Measurements from ENCODE around the gene MGAT5. TPM values are rescaled to one million over a fixed set of nuclear protein-coding genes. Genes with fewer than 3 reads are reported as not detected.

MGAT5 gene
- polyA plus RNA-seq, 1 donor, result 13.2 TPM

DNA sequence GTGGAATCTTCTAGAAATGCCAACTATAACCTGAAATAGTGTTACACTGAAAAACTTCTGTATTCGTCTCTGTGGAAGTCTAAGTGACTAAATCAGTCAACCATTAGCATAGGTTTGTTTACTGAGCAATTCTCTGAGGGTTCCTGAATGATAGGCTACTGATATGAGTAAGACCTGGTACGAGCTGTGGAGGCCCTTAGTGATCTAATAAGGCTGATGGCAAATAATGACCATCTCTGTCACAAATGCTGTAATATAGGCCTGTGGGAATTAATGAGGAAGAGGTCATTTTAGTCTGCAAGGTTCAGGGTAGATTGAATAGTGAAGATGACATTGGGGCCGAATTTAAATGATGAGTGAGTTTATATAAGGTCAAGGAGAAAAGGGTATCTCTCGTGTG is 82.5 kb downstream of the MGAT5 start:
- no peak for DNase-seq (ENCODE audit: low read depth)

DNA sequence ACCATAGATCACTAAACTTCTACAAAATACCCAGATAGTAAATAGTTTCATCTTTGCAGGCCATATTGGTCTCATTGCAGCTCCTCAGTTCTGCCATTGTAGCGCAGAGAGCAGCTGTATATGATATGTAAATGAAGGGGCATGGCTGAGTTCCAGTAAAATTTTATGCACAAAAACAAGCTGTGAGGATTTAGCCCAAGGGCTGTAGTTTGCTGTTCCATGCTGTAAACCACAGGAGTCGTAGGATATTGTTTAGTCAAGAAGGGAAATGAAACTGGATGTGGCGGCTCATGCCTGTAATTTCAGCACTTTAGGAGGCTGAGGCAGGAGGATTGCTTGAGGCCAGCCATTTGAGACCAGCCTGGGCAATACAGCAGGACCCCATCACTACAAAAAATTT is 83.0 kb downstream of the MGAT5 start:
- DNase-seq (ENCODE audit: low read depth), result no peak

DNA sequence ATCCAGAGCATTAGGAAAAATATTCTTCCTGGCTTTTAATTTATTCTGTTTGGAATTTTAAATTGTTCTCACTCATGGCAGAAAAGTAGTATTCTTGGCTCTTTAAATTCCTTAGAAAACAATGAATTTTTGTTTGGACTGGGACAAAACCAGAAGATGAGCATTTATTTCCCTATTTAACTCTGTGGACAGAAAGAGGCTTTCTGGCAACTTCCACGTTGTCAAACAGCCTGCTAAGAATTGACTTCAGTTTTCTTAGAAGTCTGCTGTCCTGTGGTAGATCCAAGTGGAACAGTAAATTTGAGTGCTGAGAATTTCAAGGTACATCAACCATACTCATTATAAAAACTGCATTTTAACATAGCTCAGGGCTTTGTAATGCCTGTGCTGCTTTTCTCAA is 83.8 kb downstream of the MGAT5 start:
- no peak for DNase-seq (ENCODE audit: low read depth)

DNA sequence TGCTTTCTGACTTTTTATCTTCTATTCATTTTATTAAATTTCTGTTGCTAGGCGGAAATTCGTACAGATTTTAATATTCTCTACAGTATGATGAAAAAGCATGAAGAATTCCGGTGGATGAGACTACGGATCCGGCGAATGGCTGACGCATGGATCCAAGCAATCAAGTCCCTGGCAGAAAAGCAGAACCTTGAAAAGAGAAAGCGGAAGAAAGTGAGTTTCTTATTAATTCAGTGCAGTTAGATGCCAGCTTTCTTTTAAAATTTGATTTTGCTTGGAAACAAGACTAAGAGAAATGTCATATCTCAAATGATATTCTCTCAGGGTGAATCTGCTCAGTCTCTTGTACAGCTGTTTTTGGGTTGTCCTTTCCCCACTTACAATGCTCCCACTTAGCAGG is 84.3 kb downstream of the MGAT5 start:
- no peak for DNase-seq (ENCODE audit: low read depth)

DNA sequence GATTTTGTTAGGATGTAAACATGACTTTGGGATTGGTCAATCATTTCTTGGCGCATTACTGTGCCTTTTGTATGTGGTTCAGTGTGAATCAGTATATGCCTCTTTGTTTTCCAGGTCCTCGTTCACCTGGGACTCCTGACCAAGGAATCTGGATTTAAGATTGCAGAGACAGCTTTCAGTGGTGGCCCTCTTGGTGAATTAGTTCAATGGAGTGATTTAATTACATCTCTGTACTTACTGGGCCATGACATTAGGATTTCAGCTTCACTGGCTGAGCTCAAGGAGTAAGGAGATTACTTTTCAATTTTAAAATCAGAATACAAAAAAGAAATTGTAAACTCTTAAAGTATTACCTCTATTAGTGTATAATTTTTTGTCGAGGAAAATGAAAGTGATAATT is 87.6 kb downstream of the MGAT5 start:
- DNase-seq (ENCODE audit: low read depth), result no peak

DNA sequence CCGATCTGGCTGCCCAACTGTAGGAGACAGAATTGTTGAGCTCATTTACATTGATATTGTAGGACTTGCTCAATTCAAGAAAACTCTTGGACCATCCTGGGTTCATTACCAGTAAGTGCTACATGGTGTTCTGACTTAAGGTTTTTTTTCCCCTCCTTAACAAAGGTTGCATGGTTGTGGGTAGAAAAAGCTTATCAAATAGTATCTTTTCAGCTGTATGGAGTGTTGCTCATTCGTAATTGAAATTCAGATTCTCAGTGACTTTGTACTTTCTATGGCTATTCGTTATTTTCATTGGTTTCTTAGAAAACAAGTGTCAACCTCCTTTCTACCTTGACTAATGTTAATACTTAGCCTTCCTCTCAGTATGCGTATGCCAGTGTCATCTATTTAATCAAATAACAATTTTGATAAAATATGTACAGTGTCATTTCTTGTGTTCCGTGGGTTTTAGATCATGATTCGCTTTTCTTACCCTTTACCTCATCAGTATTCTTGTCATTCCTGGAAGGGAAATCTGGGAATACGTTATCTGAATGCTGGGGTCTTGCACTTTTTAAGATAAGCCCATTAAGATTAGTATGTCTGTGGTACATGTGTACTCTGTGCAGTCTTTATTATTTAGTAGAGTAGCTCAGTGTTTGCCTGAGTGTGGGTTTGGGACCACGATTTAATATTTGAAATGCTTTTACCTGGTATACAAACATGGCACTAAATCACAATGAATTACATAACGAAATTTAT is 91.3 kb downstream of the MGAT5 start:
- no peak for DNase-seq (ENCODE audit: low read depth)

DNA sequence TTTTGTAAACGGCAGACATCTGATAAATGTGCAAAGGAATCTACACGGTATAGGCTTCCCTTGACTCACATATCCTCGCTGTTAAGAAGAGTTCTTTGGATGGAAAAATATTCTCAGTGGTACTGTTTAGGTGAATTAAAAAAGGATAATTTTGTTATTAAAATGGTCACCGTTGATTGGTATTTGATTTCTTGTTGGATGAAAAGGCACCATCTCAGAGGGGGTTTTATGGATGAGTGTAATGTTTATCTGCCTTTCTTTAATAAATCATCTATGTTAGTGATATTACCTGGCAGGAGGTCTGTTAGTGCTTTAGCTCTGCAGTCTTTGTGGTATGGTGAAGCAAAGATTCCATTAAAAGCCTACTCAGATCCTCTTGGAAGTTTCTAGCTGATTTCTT is 92.3 kb downstream of the MGAT5 start:
- no peak for DNase-seq (ENCODE audit: low read depth)

DNA sequence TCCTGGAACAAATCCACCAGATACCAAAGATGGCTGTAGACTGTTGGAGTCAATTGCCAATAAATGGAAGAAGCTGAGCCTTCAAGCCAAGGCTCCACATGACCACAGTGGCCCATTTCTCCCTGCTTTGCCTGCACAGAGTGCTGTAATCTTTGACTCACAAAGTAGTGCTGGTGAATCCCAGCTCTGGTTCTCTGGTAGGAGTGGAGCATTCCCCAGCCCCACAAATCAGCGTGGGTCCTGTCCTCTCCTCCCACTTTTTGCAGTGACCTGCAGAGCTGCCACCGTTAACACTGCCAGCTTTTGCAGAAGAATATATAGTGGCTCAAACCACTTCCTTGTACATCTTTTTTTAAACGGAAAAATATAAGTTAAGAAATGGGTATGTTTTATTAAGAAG is 93.9 kb downstream of the MGAT5 start:
- DNase-seq (ENCODE audit: low read depth), result no peak

DNA sequence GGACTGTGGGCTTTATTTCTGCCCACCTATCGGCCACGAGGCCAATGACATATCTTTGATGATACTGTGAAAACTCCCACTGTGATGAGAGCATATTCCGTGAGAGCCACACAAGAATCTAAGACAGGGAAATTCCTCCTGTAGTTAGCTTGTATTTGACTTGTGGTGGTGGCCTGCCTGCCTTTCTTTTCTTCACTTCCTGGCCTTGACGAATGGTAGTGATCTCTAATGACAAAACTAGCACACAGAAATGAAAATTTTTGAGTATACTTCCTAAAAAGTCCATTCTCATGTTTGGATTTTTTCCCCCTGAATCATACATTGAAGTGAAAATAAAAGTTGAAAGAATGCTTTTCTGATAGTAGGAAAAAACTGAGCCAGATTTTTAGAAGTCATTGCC is 94.4 kb downstream of the MGAT5 start:
- DNase-seq (ENCODE audit: low read depth), result no peak

DNA sequence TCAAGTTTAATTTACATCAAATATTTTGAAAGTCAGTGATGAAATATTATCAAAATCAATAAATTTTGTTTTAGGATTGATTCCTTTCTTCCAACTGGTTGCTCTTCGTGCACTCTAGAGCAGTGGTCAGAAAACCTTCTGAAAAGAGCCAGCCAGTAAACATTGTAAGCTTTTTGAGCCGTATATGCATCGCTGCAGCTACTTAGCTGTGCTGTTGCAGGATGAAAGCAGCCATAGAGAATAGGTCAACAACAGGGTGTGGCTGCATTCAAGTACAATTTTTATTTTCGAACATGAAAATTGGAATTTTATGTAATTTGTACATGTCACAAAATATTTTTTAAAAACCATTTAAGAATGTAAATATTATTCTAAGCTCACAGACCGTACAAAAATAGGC is 94.9 kb downstream of the MGAT5 start:
- DNase-seq (ENCODE audit: low read depth), result no peak

DNA sequence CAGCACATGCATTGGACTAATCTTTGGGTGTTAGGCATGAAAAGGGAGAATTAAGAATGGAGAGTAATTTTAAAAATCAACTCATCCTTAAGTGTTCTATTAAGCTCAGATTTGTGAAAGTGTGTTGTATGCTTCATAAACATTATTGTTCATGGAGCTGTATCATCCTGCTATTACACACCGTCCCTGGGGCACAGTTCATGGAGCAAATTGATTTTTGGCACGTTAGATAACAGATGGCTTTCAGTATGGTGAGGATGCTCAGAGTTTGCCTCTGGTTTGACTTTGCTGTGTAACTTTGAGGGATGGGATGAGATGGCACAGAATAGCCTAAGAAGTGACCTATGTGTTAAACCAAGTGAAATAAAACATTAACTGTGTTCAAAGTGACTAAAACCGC is 97.1 kb downstream of the MGAT5 start:
- DNase-seq (ENCODE audit: low read depth), result no peak

DNA sequence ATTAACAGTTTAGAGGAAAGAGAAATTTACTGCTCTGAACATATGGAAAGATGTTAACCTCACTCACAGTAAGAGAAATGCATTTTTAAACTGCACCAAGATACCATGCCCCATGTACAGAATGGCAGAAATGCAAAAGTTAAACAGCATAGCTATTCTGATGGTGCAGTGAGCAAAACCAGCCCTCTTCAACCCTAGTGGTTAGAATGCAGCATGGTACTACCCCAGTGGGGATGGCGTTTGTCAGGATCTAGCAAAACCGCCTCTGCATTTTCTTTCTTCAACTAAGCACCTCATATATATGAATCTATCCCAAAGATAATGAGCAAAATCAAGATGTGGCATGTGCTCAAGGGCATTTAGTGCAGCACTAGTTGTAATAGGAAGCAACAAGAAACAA is 98.0 kb downstream of the MGAT5 start:
- no peak for DNase-seq (ENCODE audit: low read depth)

DNA sequence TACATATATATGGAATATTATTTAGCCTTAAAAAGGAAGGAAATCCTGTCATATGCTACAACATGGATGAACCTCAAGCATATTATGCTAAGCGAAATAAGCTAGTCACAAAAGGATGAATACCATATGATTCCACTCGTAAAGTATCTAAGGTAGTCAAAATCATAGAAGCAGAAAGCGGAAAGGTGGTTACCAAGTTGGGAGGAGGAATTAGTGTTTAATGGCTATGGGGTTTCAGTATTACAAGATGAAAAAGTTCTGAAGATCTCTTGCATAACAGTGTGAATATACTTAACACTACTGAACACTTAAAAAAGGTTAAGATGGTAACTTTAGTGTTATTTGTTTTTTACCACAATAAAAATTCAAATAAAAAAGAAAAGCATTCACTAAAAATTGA is 99.0 kb downstream of the MGAT5 start:
- no peak for DNase-seq (ENCODE audit: low read depth)

DNA sequence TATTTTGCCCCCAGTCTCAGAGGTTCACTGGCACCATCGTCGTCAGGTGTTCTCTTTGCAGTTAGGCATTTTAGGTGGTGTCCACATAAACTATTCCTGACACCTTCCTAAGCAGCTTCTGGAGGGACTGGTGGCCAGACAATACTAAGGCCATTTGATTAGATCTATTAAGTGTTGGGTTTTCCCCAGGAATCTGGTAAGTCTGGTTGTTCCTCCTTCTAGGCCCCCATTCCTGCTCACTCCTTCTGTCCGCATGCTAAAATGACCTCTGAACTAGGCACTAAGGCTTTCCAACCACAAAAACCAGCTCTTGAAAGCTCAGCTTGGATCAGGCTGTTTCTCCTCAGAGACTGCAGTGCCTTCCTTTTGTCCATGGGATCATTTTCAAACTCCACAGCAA is 100.7 kb downstream of the MGAT5 start:
- no peak for DNase-seq (ENCODE audit: low read depth)

DNA sequence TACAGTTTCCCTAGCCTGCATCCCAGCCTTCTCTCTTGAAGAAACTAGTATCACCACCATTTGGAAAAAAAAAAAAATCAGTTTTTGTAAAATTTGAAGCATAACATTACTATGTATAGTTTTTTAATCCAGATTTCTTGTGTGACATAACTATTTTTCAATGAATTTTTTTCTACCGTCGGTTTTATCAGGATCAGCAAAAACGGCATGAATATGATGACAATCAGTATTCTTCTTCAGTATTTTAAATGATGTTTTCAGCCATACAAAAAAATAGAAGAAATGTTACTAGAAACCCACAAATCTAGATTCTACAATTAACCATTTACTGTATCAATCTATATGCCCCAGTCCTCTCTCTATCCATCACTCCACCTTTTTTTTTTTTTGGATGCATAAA is 103.9 kb downstream of the MGAT5 start:
- no peak for DNase-seq (ENCODE audit: low read depth)

DNA sequence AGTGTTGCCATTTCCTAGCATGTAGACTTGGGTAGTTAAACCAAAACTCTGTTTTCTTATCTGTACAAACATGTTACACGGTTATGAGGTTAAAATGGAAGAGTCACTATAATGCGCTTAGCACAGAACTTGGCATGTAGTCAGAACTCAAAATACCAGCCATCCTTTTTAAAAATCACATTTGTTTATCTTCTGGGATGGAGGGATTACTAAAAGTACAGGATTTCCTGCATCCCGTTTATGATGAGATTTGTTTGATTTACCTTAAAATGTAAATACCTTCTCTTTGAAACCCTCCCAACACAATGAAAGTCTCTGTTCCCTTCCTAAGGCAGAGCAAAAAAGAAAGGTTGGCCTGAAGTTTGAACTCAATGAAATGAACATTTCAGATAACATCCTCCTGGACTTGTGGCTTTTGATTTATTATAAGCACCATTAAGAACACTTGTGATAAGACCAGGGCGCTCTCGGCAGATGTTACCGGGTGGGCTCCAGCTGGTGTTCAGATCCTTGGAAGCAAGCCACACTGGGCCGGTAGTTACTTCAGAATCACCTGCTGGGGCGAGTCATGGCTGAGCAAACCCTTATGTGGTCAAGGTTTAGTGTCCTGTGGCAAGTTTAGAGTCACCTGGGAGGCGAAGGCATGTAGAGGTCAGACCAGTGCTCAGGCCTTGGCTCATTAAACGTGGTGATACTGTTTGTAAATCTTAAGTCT is 105.7 kb downstream of the MGAT5 start:
- DNase-seq (ENCODE audit: low read depth), result no peak

DNA sequence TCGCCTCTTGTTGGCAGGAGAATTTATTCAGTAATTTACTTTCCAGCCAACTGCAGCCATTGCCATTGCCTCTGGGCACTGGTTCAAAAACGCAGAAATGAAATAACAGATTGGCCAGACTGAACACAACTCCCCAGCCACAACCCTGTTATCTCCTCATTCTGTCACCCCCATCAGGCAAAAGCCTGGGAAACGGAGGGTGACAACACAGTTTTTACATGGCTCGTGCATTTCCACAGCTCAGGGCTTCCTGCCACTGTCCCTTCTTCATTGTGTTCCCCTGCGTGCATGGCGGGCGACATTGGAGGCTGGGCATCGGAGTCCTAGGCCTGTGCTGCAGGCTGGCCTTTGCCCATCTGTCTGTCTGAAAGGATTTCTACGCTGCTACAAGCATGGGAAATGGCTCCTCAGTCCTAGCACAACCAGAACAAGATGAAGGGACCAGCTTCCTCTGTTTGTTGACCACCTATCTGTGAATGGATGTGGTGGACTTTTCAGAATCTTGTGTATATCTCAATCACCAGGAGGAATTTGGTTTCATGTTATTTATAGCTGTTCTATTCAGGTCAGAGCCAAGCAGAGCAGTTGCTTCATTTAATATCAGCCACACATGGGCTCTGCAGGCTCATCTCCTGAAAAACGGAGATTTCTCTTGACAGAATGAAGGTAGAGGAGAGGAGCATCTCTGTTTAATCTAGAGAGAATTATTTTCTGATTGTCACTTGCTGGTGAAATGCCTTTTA is 107.0 kb downstream of the MGAT5 start:
- no peak for DNase-seq (ENCODE audit: low read depth)

DNA sequence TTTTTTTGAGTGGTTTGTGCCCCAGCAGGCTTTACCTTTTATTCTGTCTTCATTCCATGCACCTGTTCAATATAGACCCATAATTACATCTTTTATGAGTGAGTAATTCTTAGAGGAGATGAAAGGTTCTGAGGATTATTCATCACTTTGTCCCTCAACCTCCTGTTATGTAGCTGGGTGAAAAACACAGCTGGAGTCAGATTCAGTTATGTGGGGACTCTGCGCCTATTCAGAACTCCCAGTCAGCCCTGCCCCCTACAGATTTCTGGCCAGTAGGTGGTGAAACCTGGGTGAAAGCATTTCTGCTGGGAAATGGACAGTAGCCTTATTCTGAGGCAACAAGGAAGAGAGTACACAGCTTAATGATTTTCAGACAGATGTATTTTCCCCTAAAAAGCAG is 107.8 kb downstream of the MGAT5 start:
- DNase-seq (ENCODE audit: low read depth), result no peak

DNA sequence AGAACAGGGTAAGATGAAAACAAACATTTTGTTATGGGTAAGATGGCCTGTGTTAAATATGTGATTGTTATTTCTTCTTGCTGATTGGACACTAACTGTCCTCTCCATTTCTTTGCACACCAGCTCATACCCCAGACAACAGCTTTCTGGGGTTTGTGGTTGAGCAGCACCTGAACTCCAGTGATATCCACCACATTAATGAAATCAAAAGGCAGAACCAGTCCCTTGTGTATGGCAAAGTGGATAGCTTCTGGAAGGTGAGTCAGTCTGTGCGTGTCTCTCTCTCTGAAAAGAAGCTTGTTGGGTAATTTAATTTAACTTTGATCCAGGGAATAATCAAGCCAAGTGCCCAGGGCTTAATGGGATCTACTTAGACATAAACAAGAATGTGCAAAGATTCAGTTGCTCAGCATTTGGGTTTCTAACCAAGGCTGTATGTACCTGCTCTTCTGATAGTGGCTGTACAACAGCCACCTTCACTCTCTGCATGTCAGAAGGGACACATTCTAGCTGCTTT is 108.3 kb downstream of the MGAT5 start:
- no peak for DNase-seq (ENCODE audit: low read depth)

DNA sequence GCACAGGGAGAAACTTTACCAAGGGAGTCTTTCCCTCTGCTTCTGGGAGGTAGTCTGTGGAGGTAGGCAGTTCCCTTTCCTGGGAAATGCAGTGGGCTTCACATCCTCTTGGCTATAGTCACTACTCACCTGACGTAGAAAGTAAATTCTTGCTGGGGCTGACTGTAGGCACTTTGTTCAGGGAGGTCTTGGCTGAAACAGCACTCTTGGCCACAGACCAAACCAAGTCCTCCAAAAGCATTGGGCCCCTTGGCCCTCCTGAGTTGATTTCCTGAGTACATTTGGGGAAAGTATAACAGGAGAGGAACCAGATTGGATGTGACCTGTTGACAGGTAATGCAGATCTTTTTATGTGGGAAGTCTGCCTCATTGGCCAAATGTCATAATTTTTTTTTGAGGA is 108.9 kb downstream of the MGAT5 start:
- no peak for DNase-seq (ENCODE audit: low read depth)

DNA sequence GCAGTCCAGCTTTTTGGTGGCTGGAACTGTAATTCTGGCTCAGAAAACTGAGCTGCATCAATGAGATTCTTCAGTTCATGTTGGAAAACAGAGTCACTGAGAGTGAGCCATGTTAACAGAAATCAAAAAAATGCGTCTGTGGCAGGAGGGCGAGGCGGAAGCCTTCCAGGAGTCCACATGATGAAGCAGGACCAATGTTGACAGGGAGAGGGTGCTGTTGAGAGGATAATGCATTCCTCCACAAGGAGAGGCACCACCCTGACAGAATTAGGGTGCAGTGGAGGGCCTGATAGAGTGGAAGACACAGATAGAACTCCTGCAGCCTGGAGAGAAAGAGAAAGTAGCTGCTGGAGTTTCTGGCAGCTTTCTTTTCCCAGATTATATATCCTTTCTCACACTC is 111.5 kb downstream of the MGAT5 start:
- DNase-seq (ENCODE audit: low read depth), result no peak

DNA sequence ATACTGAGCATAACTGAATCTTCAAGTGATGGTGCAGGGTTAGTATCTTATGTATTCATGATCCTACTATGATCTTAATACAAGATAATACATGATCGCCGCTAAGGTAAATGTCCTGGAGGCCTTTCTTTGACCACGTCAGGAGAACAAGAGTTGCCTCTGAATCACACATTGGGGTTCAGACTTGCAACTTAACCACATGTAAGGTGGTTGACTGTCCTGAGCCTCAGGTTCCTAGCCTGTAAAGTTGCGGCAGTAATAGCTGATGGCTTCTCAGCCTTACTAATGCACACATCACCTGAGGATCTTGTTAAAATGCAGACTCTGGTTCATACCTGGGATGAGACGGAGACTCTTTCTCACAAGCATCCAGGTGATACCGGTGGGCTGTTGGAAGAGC is 112.5 kb downstream of the MGAT5 start:
- no peak for DNase-seq (ENCODE audit: low read depth)

DNA sequence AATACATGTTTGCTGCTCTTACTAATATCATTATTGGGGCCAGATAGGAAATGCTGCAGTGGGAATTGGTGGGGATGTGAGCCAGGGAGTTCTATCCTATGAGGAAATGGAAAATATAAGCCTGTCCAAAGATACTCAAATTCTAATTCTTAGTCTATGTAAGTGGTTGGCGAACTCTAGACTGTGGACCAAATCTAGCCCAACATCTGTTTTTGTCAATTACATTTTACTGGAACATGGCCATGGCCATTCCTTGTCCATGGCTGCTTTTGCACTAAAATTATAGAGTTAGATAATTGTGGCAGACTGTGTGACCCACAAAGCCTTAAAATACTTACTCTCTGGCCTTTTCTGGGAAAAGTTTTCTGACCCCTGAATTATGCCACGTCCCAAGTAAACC is 113.3 kb downstream of the MGAT5 start:
- peak; percentile 69 for DNase-seq (ENCODE audit: low read depth)

Measured in forelimb muscle (tissue), 1 donor.